Right lobe of liver (tissue), 4 donors: ENCODE measurements around the gene CERS2.

ENCODE experiments used
- CTCF ChIP-seq, 4 donors: fragments of 200-600 bp in 3 of 4; fragments of 450-650 bp in 1 of 4; IDR thresholded peaks; one replicate each; pipeline versions ENCODE4 v1.5.1 to v1.8.0; 2016 to 2022; ENCODE audit warnings: antibody characterized with exemption in 4 of 4, mild to moderate bottlenecking in 2 of 4
- POLR2A ChIP-seq: fragments of 450-650 bp; IDR thresholded peaks from one replicate; pipeline ENCODE4 v1.6.1; 2017; ENCODE audit warnings: antibody characterized with exemption, mild to moderate bottlenecking
- donor health status: DM: no; HTN: no; CAD: no.
- donor health status: DM: no; HTN: no; CAD: no.
- donor health status: DM: no; HTN: yes; CAD: no.

- TF ChIP-seq CTCF (IDR thresholded peaks at IDR 0.05): no peak
- TF ChIP-seq POLR2A: no peak
Observed at GRCh38 chr1:150976401-150976821, 1.8 kb upstream of the CERS2 start.
